Loucy (cell line): Measurements from ENCODE around the gene ATE1.

Source experiments
- H2AFZ ChIP-seq: fragments of 200-600 bp; sonication (generic); 2 replicates; pipeline ENCODE4 v1.6.0; 2016; ENCODE audit warnings: antibody characterized with exemption, mild to moderate bottlenecking, low read length, moderate library complexity
- H3F3A ChIP-seq: fragments of 200-600 bp; 2 replicates; pipeline ENCODE4 v1.6.0; 2016; ENCODE audit warnings: antibody characterized with exemption, low read depth, mild to moderate bottlenecking
- H3K27me3 ChIP-seq: fragments of 200-600 bp; sonication (generic); 2 replicates; pipeline ENCODE4 v1.6.1; 2014; ENCODE audit warnings: low read length, mild to moderate bottlenecking; ENCODE audit not compliant: insufficient read depth, poor library complexity, severe bottlenecking
- H3K36me3 ChIP-seq: fragments of 200-600 bp; sonication (generic); 2 replicates; pipeline ENCODE4 v1.6.1; 2016; ENCODE audit warnings: low read length; ENCODE audit not compliant: insufficient read depth
- H3K4me1 ChIP-seq: fragments of 200-600 bp; sonication (generic); 2 replicates; pipeline ENCODE4 v1.5.1; 2014; ENCODE audit warnings: low read length, mild to moderate bottlenecking; ENCODE audit not compliant: insufficient read depth, poor library complexity, severe bottlenecking
- H3K4me2 ChIP-seq: fragments of 200-600 bp; sonication (generic); 2 replicates; pipeline ENCODE4 v1.6.0; 2014; ENCODE audit warnings: antibody characterized with exemption, low read length, low read depth, mild to moderate bottlenecking; ENCODE audit not compliant: poor library complexity, severe bottlenecking
- H3K4me3 ChIP-seq: fragments of 200-600 bp; sonication (generic); 2 replicates; pipeline ENCODE4 v1.5.1; 2014; ENCODE audit warnings: low read length, mild to moderate bottlenecking, mixed read lengths; ENCODE audit not compliant: poor library complexity, severe bottlenecking
- H3K79me2 ChIP-seq: fragments of 200-600 bp; sonication (generic); 2 replicates; pipeline ENCODE4 v1.6.1; 2014; ENCODE audit warnings: low read length; ENCODE audit not compliant: insufficient read depth
- H3K9ac ChIP-seq: fragments of 200-600 bp; sonication (generic); 2 replicates; pipeline ENCODE4 v1.6.0; 2014; ENCODE audit warnings: mild to moderate bottlenecking, low read depth, low read length, moderate library complexity; ENCODE audit not compliant: poor library complexity, severe bottlenecking
- H3K9me2 ChIP-seq: fragments of 200-600 bp; sonication (generic); replicated peaks from 2 replicates; pipeline ENCODE4 v1.6.1; 2016; ENCODE audit warnings: low read depth, low read length, mixed read lengths
- H3K9me3 ChIP-seq: fragments of 200-600 bp; sonication (generic); 2 replicates; pipeline ENCODE4 v1.6.1; 2014; ENCODE audit warnings: mild to moderate bottlenecking, antibody characterized with exemption, low read length, low read depth; ENCODE audit not compliant: insufficient read depth
- H4K20me1 ChIP-seq: fragments of 200-600 bp; sonication (generic); 2 replicates; pipeline ENCODE4 v1.6.0; 2014; ENCODE audit warnings: antibody characterized with exemption, low read length, mild to moderate bottlenecking; ENCODE audit not compliant: insufficient read depth, poor library complexity, severe bottlenecking
- EZH2phosphoT487 ChIP-seq: fragments of 200-600 bp; IDR thresholded peaks from 2 replicates; pipeline ENCODE4 v1.6.1; 2018; ENCODE audit warnings: antibody characterized with exemption, mild to moderate bottlenecking, moderate library complexity, borderline replicate concordance
- TF ChIP-seq, protein P1 (sequence below): fragments of 200-600 bp; sonication (generic); conservative IDR thresholded peaks from 2 replicates; pipeline ENCODE4 v1.5.1; 2014; ENCODE audit warnings: mild to moderate bottlenecking, antibody characterized with exemption, low read length

ATE1 gene

DNA sequence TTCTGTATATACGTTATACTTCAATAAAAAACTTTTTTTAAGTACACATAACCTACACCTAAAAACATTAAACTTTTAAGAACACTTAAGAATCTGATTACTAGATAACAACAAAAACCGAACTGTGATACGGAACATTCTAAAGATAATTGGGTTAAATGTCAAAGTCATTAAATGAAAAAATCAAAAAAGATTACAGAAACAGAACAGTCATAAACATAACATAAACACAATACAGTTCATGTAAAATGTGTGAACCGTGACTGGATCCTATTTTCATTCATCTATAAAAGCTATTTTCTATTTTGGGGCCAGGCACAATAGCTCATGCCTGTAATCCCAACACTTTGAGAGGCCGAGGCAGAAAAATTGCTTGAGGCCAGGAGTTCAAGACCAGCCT, 38.6 kb downstream of the ATE1 start:
- no peak overlapping the region for H3K4me3 ChIP-seq
- H2AFZ ChIP-seq = no peak overlapping the region
- H3K9ac ChIP-seq = no peak overlapping the region
- no peaks in the 10 kb centered on the region for H3K9me3 ChIP-seq
- no peaks in the 10 kb centered on the region for H3K79me2 ChIP-seq
- no peaks in the 10 kb centered on the region for H4K20me1 ChIP-seq
- no peaks in the 10 kb centered on the region for H3K27me3 ChIP-seq
- H3K4me1 ChIP-seq = no peaks in the 10 kb centered on the region
- H3K36me3 ChIP-seq = peaks cover 2% of the 10 kb centered on the region; the same call in 1 of the 2 replicates
- H3K9me2 ChIP-seq = no peaks in the 10 kb centered on the region
- TF ChIP-seq EZH2phosphoT487 = no peak
- TF ChIP-seq, protein P1, sequence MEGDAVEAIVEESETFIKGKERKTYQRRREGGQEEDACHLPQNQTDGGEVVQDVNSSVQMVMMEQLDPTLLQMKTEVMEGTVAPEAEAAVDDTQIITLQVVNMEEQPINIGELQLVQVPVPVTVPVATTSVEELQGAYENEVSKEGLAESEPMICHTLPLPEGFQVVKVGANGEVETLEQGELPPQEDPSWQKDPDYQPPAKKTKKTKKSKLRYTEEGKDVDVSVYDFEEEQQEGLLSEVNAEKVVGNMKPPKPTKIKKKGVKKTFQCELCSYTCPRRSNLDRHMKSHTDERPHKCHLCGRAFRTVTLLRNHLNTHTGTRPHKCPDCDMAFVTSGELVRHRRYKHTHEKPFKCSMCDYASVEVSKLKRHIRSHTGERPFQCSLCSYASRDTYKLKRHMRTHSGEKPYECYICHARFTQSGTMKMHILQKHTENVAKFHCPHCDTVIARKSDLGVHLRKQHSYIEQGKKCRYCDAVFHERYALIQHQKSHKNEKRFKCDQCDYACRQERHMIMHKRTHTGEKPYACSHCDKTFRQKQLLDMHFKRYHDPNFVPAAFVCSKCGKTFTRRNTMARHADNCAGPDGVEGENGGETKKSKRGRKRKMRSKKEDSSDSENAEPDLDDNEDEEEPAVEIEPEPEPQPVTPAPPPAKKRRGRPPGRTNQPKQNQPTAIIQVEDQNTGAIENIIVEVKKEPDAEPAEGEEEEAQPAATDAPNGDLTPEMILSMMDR = no peak
- no peaks in the 10 kb centered on the region for H3F3A ChIP-seq
- no peak overlapping the region for H3K4me2 ChIP-seq

GRCh38 chr10:121886997-121887622, 40.7 kb downstream of the ATE1 start:
- H3K4me3 ChIP-seq = no peak overlapping the region
- TF ChIP-seq, protein P1 = peak; percentile 87
- TF ChIP-seq EZH2phosphoT487 = no peak
- no peaks in the 10 kb centered on the region for H4K20me1 ChIP-seq

DNA sequence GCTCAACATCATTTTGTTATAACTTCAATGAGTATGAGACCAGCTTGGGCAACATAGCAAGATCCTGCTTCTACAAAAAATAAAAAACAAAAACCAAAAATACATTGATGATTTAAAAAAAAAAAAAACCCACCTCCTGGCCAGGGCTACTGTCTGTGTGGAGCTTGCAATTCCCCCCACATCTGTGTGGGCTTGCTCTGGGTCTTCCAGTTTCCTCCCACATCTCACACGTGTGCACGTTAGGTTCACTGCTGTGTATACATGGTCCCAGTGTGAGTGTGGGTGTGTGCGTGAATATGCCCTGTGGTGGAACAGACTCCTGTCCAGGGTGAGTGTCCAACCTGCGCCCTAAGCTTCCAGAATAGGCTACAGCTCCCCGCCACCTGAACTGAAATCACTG, 41.6 kb downstream of the ATE1 start:
- Histone ChIP-seq H2AFZ (no peak overlapping the region), H3K27me3 (no peaks in the 10 kb centered on the region), H3K36me3 (no peaks in the 10 kb centered on the region; the same call in 1 of the 2 replicates), H3K9ac (no peak overlapping the region), H3K4me2 (no peak overlapping the region), H3K4me3 (no peak overlapping the region), H3K79me2 (no peaks in the 10 kb centered on the region), H3F3A (no peaks in the 10 kb centered on the region), H3K9me2 (no peaks in the 10 kb centered on the region), H3K9me3 (no peaks in the 10 kb centered on the region), H3K4me1 (no peaks in the 10 kb centered on the region), H4K20me1 (no peaks in the 10 kb centered on the region)
- TF ChIP-seq EZH2phosphoT487 = no peak
- TF ChIP-seq, protein P1 = no peak

More at GRCh38 chr10:121886997-121887622, 40.7 kb downstream of the ATE1 start:
- H3K9ac ChIP-seq = no peak overlapping the region
- no peaks in the 10 kb centered on the region for H3F3A ChIP-seq
- H3K36me3 ChIP-seq = no peaks in the 10 kb centered on the region; the same call in 1 of the 2 replicates
- H3K9me3 ChIP-seq = no peaks in the 10 kb centered on the region
- no peaks in the 10 kb centered on the region for H3K27me3 ChIP-seq
- no peak overlapping the region for H3K4me2 ChIP-seq
- H3K4me1 ChIP-seq = no peaks in the 10 kb centered on the region
- no peaks in the 10 kb centered on the region for H3K9me2 ChIP-seq
- no peaks in the 10 kb centered on the region for H3K79me2 ChIP-seq
- H2AFZ ChIP-seq = no peak overlapping the region
